Immature natural killer cell (primary cell): ENCODE data around the gene CMTM1. TPM values are rescaled to one million over a fixed set of nuclear protein-coding genes. Genes with fewer than 3 reads are reported as not detected.
"Not testable (repeated sequence)": the region's sequence is repeated elsewhere in the genome, so short reads cannot be mapped to it uniquely, and the experiment has no call there.

Experiments
- DNase-seq, 3 donors: peaks; one replicate each; pipeline ENCODE4 v3.0.0; 2022; ENCODE audit warnings: mixed read lengths in 1 of 3
- H3K27ac Mint-ChIP-seq, 6 donors: one replicate each; pipeline ENCODE4 v1.8.0; 2020; ENCODE audit warnings: mixed read lengths in 6 of 6, mild to moderate bottlenecking in 5 of 6, inconsistent platforms in 4 of 6, moderate library complexity in 3 of 6
- H3K27me3 Mint-ChIP-seq, 3 donors: one replicate each; pipeline ENCODE4 v1.8.0; 2020 to 2021; ENCODE audit warnings: low read depth in 3 of 3, mild to moderate bottlenecking in 3 of 3, mixed read lengths in 3 of 3, moderate library complexity in 3 of 3, inconsistent platforms in 1 of 3
- H3K36me3 Mint-ChIP-seq, 3 donors: one replicate each; pipeline ENCODE4 v1.8.0; 2020; ENCODE audit warnings: mixed read lengths in 3 of 3, inconsistent platforms in 2 of 3, mild to moderate bottlenecking in 2 of 3
- H3K4me1 Mint-ChIP-seq, 2 donors: one replicate each; pipeline ENCODE4 v1.8.0; 2020; ENCODE audit warnings: inconsistent platforms in 2 of 2, mild to moderate bottlenecking in 2 of 2, mixed read lengths in 2 of 2, moderate library complexity in 1 of 2
- H3K4me3 Mint-ChIP-seq, 5 donors: one replicate each; pipeline ENCODE4 v1.8.0; 2020; ENCODE audit warnings: mild to moderate bottlenecking in 5 of 5, mixed read lengths in 5 of 5, inconsistent platforms in 3 of 5, moderate library complexity in 3 of 5
- H3K9me3 Mint-ChIP-seq, 6 donors: one replicate each; pipeline ENCODE4 v1.8.0; 2020; ENCODE audit warnings: mild to moderate bottlenecking in 6 of 6, mixed read lengths in 6 of 6, inconsistent platforms in 4 of 6, moderate library complexity in 3 of 6
- polyA plus RNA-seq, 3 donors: library from polyadenylated mRNA; unstranded; fragments of 300-500 nt; fragmentation: Illumina TruSeq; gene quantifications; one replicate each; pipeline ENCODE4 v1.2.3, GENCODE V29; 2021

CMTM1 gene
- polyA plus RNA-seq, 3 donors from 2014 or later, result 1.1 to 3.1 (median 2.2) TPM

- H3K36me3 Mint-ChIP-seq, result peaks cover 0 to 5% (median 0%) of the 10 kb centered on the region in 3 donors
- no peaks in the 10 kb centered on the region for H3K9me3 Mint-ChIP-seq
- H3K4me3 Mint-ChIP-seq, result peak overlapping the region in 2 of 5 donors; percentile 27 to 61
- peaks cover 37 to 39% of the 10 kb centered on the region in 2 donors for H3K4me1 Mint-ChIP-seq
- H3K27me3 Mint-ChIP-seq, result peaks cover 5 to 14% (median 6%) of the 10 kb centered on the region in 3 donors
- peak overlapping the region in 5 of 6 donors; percentile 45 to 79 (median 55) for H3K27ac Mint-ChIP-seq
- peak; percentile 65 to 74 (median 70) for DNase-seq
These were observed 42.3 kb downstream of the CMTM1 start for GRCh38 chr16:66608241-66609138.

DNA sequence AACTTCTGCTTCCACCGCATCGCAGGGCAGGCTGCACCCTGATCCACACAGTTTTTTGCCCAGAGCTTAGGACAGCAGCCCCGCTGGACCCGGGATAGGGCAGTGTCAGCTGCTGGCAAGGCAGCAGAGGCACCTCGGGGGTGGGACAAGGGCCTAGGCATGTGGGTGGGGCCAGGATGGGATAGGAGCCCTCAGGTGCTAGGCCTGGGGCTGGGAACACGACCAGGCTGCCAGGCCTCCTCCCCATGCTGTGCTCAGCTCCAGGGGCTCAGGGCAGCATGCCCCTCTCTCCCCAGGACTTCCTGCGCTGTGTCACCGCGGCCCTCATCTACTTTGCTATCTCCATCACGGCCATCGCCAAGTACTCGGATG lies 42.9 kb downstream of the CMTM1 start:
- H3K27me3 Mint-ChIP-seq, result peaks cover 0 to 8% (median 2%) of the 10 kb centered on the region in 3 donors
- H3K27ac Mint-ChIP-seq, result no peak overlapping the region

DNA sequence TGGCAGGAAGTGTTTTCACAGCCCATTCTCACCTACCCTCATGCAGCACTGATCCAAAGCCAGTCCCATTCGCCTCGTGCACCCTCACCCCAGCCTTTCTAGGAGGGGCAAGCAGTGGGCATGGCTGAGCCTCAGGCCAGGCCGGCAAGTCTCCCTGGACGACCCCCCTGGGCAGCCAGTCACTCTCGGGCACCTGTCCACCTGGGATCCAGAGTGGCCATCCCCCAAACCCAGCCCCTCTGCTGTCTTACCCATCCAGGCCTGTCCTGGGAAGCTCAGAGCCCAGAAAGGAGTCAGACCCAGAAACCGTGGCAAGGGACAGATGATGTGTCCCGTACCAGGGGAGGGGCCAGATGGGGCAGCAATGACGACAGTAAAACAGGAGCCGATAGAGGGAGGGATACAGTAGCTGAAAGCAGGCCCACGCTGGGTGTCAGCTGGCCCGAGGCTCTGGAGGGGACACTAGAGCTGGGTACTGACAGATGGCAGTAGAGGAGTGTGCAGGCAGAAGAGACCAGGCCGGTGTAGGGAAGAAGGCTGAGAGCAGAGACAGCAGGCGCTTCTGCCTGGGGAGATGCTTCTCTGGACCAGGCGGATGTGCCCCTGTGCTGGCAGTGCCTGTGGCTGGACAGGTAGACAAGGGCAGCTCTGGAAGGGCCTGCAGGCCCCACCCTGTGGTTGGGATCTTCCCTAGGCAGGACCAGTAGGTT lies 44.0 kb downstream of the CMTM1 start:
- DNase-seq, result no peak
- H3K36me3 Mint-ChIP-seq, result peaks cover 0 to 5% (median 0%) of the 10 kb centered on the region in 3 donors
- no peaks in the 10 kb centered on the region for H3K9me3 Mint-ChIP-seq
- no peak overlapping the region for H3K27ac Mint-ChIP-seq
- H3K4me3 Mint-ChIP-seq, result peak overlapping the region in 1 of 5 donors; percentile 24
- peaks cover 30 to 33% of the 10 kb centered on the region in 2 donors for H3K4me1 Mint-ChIP-seq
- peaks cover 0 to 6% (median 2%) of the 10 kb centered on the region in 3 donors for H3K27me3 Mint-ChIP-seq

More for the DNA sequence above, 42.9 kb downstream of the CMTM1 start:
- no peak for DNase-seq
- Mint-ChIP-seq H3K4me1 (peaks cover 31 to 33% of the 10 kb centered on the region in 2 donors), H3K36me3 (peaks cover 0 to 5% (median 0%) of the 10 kb centered on the region in 3 donors), H3K4me3 (no peak overlapping the region), H3K9me3 (no peaks in the 10 kb centered on the region)

DNA sequence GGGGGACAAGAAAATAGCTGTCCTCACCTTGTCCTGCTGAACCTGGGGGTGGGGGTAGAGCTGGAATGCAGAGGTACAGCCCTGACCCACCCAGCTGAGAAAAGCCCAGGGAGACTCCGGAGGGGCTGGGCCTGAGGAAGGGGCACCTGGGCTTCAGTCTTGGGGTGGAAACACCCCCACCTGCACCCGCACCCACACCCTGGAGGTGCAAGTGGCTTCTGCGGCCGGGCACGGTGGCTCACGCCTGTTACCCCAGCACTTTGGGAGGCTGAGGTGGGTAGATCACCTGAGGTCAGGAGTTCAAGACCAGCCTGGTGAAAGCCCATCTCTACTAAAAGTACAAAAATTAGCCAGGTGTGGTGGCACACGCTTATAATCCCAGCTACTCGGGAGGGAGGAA lies 45.7 kb downstream of the CMTM1 start:
- not testable (repeated sequence) for H3K9me3 Mint-ChIP-seq, DNase-seq, H3K4me3 Mint-ChIP-seq, H3K36me3 Mint-ChIP-seq, H3K27me3 Mint-ChIP-seq
- Mint-ChIP-seq H3K27ac (peak overlapping the region in 2 of 6 donors; percentile 17), H3K4me1 (peaks cover 18 to 21% of the 10 kb centered on the region in 2 donors)

DNA sequence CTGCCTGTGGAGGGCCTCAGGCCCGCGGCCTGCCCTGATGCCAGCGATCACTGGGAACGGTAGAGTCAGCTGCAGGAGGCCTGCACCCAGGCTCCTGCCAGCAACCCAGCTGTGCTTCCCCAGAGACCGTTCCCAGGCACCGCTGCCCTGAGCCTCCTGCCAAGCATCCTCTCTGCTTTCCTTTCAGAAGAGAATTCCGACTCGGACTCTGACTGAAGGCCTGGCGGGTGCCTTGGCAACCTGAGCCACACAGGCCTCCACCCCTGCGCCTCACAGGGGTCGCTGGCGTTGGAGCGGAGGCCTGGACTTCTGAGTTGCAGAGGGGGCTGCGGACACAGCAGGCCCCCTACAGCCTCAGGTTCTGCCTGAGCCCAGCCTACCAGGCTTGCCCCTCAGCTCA lies 46.2 kb downstream of the CMTM1 start:
- no peak for DNase-seq
- H3K27ac Mint-ChIP-seq, result no peak overlapping the region
- peaks cover 13 to 16% of the 10 kb centered on the region in 2 donors for H3K4me1 Mint-ChIP-seq
- H3K4me3 Mint-ChIP-seq, result no peak overlapping the region
- H3K27me3 Mint-ChIP-seq, result peaks cover 0 to 2% (median 0%) of the 10 kb centered on the region in 3 donors
- peaks cover 0 to 5% (median 0%) of the 10 kb centered on the region in 3 donors for H3K36me3 Mint-ChIP-seq
- no peaks in the 10 kb centered on the region for H3K9me3 Mint-ChIP-seq

DNA sequence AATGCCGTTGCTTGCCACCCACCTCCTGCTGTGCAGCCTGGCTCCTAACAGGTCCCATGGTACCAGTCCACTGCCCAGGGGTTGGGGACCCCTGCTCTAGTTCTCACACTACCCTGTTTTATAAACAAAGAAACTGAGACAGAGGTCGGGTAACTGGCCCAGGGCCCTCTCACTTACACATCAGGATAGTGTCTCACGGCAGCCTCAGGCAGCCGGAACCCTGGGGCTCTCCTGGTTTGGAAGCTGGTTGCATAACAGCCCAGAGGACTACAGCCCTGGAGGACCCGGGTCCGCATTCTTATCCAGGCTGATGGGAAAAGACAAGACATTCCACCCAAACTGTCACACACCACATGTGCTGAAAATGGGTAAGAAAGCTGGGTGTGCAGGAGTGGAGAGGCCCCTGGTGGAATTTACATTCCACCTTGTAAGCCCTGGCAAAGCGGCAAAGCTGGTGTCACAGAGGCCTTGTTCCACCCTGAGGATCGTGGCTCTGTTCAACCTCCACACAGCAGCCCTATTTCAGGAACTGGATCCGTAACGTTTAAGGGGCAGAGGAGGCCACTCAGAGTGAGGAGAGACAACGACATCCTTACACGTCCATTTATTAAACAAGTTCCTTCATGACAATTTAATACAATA lies 48.0 kb downstream of the CMTM1 start:
- no peak for DNase-seq
- no peaks in the 10 kb centered on the region for H3K27me3 Mint-ChIP-seq
- peak overlapping the region in 1 of 6 donors; percentile 49 for H3K27ac Mint-ChIP-seq
- no peak overlapping the region for H3K4me3 Mint-ChIP-seq
- no peaks in the 10 kb centered on the region for H3K9me3 Mint-ChIP-seq
- H3K4me1 Mint-ChIP-seq, result peaks cover 0 to 1% of the 10 kb centered on the region in 2 donors
- H3K36me3 Mint-ChIP-seq, result peaks cover 0 to 5% (median 0%) of the 10 kb centered on the region in 3 donors

- H3K27me3 Mint-ChIP-seq, result peaks cover 0 to 2% (median 0%) of the 10 kb centered on the region in 3 donors
- DNase-seq, result no peak
- H3K27ac Mint-ChIP-seq, result no peak overlapping the region
- H3K9me3 Mint-ChIP-seq, result no peaks in the 10 kb centered on the region
- no peaks in the 10 kb centered on the region for H3K4me1 Mint-ChIP-seq
- no peak overlapping the region for H3K4me3 Mint-ChIP-seq
- no peaks in the 10 kb centered on the region for H3K36me3 Mint-ChIP-seq
These were observed 49.9 kb downstream of the CMTM1 start for GRCh38 chr16:66616169-66616568.

DNA sequence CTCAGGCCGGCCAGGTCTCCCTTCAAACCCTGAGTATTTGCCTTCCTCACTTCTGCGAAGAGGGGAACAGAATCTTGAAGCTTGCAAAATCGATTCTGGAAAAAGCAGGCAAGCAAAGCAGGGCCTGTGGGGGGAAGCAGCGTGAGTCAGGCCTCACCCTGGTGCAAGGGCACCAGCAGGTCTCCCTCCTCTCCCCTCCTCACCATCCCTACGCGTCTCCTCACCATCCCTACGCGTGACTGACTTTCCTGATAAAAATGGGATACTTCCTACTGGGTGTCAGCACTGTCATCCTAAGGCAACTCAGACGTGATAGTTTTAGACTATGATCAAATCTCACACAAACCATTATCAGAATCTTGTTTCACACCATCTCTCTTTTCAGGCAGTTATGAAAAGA lies 50.4 kb downstream of the CMTM1 start:
- H3K27me3 Mint-ChIP-seq, result peaks cover 0 to 2% (median 0%) of the 10 kb centered on the region in 3 donors
- H3K4me3 Mint-ChIP-seq, result no peak overlapping the region
- no peak overlapping the region for H3K27ac Mint-ChIP-seq
- H3K4me1 Mint-ChIP-seq, result no peaks in the 10 kb centered on the region
- H3K9me3 Mint-ChIP-seq, result no peaks in the 10 kb centered on the region
- DNase-seq, result no peak
- no peaks in the 10 kb centered on the region for H3K36me3 Mint-ChIP-seq

GRCh38 chr16:66617010-66617434 lies 50.8 kb downstream of the CMTM1 start:
- Mint-ChIP-seq H3K27ac (no peak overlapping the region), H3K4me1 (no peaks in the 10 kb centered on the region), H3K9me3 (no peaks in the 10 kb centered on the region), H3K27me3 (peaks cover 0 to 2% (median 0%) of the 10 kb centered on the region in 3 donors), H3K36me3 (no peaks in the 10 kb centered on the region), H3K4me3 (no peak overlapping the region)
- DNase-seq, result no peak

DNA sequence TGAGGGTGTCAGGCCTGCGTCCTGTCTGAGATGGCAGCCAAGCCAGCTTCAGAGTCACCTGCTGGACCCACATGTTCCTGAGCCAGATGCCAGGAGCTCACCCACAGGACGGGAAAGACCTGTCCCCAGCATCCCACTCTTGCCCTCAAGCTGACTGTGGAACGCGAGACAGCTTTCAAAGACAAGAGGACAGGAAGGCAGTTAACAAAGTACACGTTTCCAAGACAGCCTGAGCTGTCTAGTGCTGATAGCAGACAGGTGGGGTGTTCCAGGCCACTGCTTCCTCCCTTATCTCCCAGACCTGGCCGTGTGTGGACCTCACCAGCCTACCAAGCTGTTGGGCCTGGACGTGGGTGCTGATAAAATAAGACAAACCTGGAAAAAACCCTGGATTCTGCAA lies 51.5 kb downstream of the CMTM1 start:
- Mint-ChIP-seq H3K4me3 (no peak overlapping the region), H3K27ac (no peak overlapping the region), H3K36me3 (no peaks in the 10 kb centered on the region), H3K4me1 (no peaks in the 10 kb centered on the region), H3K9me3 (no peaks in the 10 kb centered on the region), H3K27me3 (peaks cover 0 to 2% (median 0%) of the 10 kb centered on the region in 3 donors)
- DNase-seq, result no peak

DNA sequence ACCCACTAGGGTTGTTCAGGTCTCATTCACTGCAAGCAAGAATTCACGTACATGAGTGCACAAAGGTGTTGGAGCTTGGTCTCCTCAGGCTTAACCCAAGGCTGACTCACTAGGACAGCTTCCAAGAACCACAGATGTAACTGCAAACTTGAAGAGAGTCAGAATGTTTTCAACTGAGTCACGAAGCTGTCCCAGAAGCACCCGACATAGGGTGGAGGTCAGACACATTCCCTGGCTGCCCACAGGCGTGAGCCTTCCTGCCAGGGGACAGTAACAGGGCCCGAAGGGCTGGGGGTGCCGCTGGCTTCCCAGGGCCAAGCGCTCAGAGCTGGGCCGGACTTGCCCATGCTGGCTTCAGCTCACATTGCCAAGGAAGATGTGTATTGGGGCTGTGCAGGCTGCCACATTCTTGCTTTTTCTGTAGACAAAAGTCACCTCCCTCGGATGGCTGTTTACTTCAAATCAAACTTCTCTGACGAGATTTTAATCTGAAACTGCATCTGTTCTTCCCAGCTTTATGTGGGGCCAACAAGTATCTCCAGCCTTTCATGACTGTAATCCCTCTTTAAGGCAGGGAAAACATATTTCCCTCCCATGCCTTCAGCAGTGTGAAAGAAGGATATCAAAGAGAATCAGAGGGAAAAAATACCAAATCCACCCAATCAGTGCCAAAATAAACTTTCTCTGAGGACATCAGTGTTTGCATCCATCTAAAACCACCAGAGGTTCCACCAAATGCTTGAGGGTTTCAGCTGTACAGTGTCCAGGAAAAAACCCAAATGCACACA lies 52.5 kb downstream of the CMTM1 start:
- Mint-ChIP-seq H3K4me1 (no peaks in the 10 kb centered on the region), H3K27ac (no peak overlapping the region), H3K4me3 (no peak overlapping the region), H3K9me3 (no peaks in the 10 kb centered on the region), H3K27me3 (peaks cover 0 to 2% (median 0%) of the 10 kb centered on the region in 3 donors), H3K36me3 (no peaks in the 10 kb centered on the region)
- no peak for DNase-seq

DNA sequence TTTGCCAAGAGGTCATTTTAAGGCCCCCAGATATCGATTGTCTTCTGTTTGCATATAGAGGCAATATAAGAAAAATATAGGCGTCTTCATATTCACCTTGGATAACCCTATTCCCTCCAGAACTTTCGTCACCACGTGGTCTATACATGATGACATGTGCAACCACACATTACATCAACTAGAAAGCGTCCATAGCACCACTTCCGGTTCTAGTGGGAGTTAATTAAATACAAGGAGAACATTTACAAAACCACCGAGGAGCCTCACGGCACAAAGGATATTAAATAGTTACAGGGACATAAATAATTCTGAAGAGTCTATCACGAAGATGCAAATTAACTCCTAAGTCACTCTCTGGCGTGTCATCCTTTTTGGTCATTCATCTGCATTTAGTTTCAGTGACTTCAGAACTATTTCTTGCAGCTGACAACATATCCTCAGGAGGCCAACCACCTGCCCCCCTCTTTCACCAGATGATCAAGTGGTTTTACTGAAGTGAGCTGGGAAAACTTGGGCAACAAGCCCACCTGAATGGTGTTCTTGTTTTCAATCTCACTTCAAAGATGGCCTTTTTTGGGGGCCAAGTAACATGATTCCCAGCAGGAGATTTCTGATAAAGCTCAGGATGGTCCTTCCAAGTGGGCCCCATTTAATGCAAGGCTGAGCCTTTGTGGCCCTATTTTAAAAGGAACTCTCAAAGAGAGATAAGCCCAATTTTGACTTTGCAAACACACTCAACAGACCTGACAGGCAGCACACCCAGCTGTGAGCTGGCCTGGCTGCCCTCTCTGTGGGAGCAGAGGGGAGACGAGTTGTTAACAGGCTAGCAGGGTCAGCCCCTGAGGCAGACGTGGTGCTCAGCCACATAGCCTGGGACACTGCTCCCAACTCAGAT lies 53.5 kb downstream of the CMTM1 start:
- Mint-ChIP-seq H3K27me3 (peaks cover 0 to 2% (median 0%) of the 10 kb centered on the region in 3 donors), H3K4me3 (no peak overlapping the region)

More for the DNA sequence above, 53.5 kb downstream of the CMTM1 start:
- H3K4me1 Mint-ChIP-seq, result no peaks in the 10 kb centered on the region
- no peak for DNase-seq
- no peaks in the 10 kb centered on the region for H3K36me3 Mint-ChIP-seq
- H3K9me3 Mint-ChIP-seq, result no peaks in the 10 kb centered on the region
- H3K27ac Mint-ChIP-seq, result no peak overlapping the region
